Stimulated activated naive CD8-positive, alpha-beta T cell treated with anti-CD3 and anti-CD28 coated beads, Interleukin-15, amount 100 ng/mL, for 72 hours (primary cell): ENCODE results near the gene TNFRSF14.

ENCODE experiments used
- ATAC-seq: fragments of 150-1000 bp; cut with Tn5 transposase; 2 replicates; pipeline ENCODE4 v1.10.0; 2021; ENCODE audit warnings: mild to moderate bottlenecking, moderate library complexity
- DNase-seq, 2 donors: peaks; one replicate each; pipeline ENCODE4 v3.0.0; 2021 to 2022
- H3K27ac Mint-ChIP-seq, 2 donors: one replicate each; pipeline ENCODE4 v1.8.0; 2022; ENCODE audit warnings: mild to moderate bottlenecking in 2 of 2, mixed read lengths in 2 of 2, moderate library complexity in 2 of 2
- H3K27me3 Mint-ChIP-seq: one replicate; pipeline ENCODE4 v1.8.0; 2022; ENCODE audit warnings: mixed read lengths
- H3K4me1 Mint-ChIP-seq: one replicate; pipeline ENCODE4 v1.8.0; 2022; ENCODE audit warnings: mild to moderate bottlenecking, mixed read lengths
- H3K4me3 Mint-ChIP-seq, 2 donors: one replicate each; pipeline ENCODE4 v1.8.0; 2022; ENCODE audit warnings: mild to moderate bottlenecking in 2 of 2, mixed read lengths in 2 of 2, moderate library complexity in 1 of 2
- H3K9me3 Mint-ChIP-seq, 2 donors: one replicate each; pipeline ENCODE4 v1.8.0; 2022; ENCODE audit warnings: mixed read lengths in 2 of 2

The TNFRSF14 gene

DNA sequence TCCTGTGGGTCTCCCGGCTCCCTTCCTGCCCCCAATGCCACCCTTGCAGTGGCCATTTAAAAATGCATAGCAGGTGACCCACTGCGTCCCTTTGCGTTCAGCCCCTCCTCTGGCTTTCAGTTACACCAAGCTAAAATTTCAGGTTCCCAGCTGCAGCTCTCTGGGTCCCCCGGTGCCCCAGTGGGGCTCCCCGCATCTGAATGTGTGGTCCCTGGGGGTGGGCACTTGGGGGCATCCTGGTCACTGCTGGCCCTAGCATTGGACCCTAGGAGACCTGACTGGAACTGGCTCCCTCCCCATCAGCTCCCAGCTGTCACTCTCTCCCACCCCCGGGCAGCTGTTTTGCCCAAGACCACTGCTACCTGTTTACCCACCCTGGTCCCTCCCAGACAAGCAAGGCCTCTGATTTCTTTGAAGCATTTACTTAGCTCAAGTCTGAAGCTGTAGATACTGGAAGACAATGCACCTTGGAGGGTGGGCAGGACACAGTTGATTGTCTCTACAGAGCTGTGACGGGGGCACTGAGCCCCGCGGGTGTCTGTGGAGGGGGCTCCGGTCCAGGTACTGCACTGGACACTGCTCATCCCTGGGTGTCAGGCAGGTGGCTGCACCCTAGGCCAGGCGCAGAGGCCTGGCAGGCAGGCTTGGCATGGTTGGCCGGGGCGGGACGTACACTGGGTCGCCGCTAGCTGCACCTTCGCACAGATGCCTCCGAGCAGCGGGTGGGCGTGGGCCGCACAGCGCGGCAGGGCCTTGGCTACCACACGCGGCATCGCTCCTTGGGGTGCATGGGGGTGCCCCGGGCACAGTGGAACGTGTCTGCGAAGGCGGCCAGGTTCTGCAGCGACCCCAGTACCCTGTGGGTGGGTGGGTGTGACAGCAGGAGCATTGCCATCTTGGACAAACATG lies 34.3 kb downstream of the TNFRSF14 start:
- ATAC-seq (no peak), DNase-seq (no peak)
- Mint-ChIP-seq H3K27ac (peak overlapping the region in 1 of 2 donors; percentile 87), H3K4me3 (no peak overlapping the region), H3K27me3 (no peaks in the 10 kb centered on the region), H3K4me1 (peaks cover 36% of the 10 kb centered on the region), H3K9me3 (no peaks in the 10 kb centered on the region)

DNA sequence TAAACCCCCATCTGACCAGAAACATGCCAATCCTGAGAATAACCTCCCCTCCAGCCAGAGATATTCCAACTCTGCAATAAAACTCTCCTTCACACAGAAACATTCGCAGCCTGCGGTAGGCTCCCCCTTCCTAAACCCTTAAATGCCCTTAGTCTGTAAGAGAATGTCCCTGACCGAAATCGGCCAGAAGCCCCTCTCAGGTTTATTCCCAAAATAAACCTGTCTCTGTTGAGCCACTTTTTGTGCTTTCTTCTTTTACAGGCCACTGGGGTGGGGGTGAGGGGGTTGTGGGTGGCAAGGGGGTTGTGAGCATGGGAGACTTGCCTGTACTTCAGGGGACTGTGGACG lies 35.0 kb downstream of the TNFRSF14 start:
- H3K27ac Mint-ChIP-seq, result peak overlapping the region in 1 of 2 donors; percentile 7
- peaks cover 35% of the 10 kb centered on the region for H3K4me1 Mint-ChIP-seq
- H3K9me3 Mint-ChIP-seq, result no peaks in the 10 kb centered on the region
- no peaks in the 10 kb centered on the region for H3K27me3 Mint-ChIP-seq
- H3K4me3 Mint-ChIP-seq, result no peak overlapping the region
- ATAC-seq (no peak), DNase-seq (no peak)

DNA sequence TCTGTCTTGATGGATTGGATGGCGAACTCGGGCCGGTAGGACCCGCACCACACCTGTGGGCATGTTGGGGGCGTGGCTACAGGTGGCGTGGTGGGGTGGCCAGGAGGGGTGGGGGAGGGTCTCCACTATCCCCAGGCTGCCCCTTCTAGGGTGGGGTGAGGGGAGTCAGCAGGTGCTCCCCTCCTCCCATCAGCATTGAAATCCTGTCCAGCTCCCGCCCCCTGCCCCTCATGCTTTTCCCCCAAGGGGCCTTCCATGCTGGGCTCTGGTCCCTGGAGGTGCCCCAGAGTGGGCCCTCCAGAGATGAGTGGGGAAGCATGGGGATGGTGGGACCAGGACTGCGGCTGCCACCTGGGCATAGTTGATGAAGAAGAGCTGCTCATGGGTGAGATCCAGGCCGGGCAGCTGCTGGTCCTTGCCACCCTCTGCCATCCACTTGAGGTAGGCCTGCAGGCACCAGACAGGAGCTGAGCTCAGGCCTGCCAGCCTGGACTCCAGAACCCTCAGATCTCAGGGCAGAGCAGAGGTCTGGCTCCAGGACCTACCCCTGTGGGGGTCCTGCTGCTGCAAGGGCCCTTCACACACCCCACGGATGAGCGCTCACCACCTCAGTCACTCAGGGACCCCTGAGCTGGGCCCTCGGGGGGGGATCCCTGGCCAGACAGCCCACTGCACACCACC lies 35.5 kb downstream of the TNFRSF14 start:
- ATAC-seq (no peak), DNase-seq (no peak)
- peaks cover 35% of the 10 kb centered on the region for H3K4me1 Mint-ChIP-seq
- H3K27ac Mint-ChIP-seq, result peak overlapping the region in 1 of 2 donors; percentile 19
- H3K27me3 Mint-ChIP-seq, result no peaks in the 10 kb centered on the region
- H3K9me3 Mint-ChIP-seq, result no peaks in the 10 kb centered on the region
- peak overlapping the region in 1 of 2 donors; percentile 35 for H3K4me3 Mint-ChIP-seq

DNA sequence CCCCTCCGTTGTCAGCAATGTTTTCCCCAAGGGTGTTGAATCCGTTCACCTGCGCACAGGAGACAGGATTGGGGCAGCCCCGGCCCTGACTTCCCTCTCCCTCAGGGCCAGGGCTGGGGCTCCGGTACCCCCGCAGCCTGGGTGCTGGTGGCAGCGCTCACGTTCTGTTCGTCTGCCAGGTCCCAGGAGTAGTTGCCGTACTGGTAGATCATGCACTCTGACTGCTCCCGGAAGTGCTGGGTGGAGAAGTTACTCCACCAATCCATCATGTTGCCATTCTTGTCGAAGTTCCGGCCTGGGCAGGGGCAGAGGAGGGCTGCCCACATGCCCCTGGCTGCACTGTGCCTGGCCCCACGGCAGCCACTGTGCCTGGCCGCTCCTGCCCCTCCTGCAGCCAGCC lies 36.5 kb downstream of the TNFRSF14 start:
- peak overlapping the region; percentile 51 to 59 for H3K4me3 Mint-ChIP-seq
- no peaks in the 10 kb centered on the region for H3K27me3 Mint-ChIP-seq
- H3K9me3 Mint-ChIP-seq, result no peaks in the 10 kb centered on the region
- DNase-seq, result no peak
- no peak for ATAC-seq
- H3K4me1 Mint-ChIP-seq, result peaks cover 29% of the 10 kb centered on the region
- peak overlapping the region; percentile 69 to 95 for H3K27ac Mint-ChIP-seq

DNA sequence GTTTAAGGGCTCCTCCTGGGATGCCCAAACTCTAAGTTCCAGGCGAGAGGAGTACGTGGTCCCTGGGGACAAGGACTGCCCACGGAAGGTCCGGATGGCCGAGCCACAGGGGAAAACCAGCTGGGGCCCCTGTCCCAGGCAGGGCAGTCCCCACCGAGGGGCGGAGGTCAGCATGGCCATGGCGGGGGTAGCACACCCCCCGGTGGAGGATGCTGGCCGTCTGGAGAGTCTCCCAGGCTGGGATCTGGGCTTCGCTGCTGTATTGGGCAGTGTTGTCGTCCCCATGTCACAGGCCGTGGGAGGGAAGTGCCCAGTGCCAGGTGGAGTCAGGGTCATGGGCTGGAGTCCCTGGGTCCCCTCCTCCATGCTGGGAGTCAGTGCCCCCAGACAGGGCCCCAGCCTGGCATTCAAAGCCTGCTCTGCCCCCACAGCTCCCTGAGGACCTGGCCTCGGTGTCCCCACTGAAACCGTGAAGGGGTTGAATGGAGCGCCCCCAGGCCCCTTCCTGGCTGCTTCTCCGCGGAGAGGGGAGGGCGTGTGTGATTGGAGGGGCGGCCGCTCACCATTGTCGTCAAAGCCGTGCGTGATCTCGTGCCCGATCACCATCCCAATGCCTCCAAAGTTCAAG lies 37.2 kb downstream of the TNFRSF14 start:
- ATAC-seq (no peak), DNase-seq (no peak)
- peaks cover 0 to under 1% of the 10 kb centered on the region in 2 donors for H3K9me3 Mint-ChIP-seq
- no peak overlapping the region for H3K27ac Mint-ChIP-seq
- H3K4me3 Mint-ChIP-seq, result no peak overlapping the region
- peaks cover 24% of the 10 kb centered on the region for H3K4me1 Mint-ChIP-seq
- no peaks in the 10 kb centered on the region for H3K27me3 Mint-ChIP-seq

DNA sequence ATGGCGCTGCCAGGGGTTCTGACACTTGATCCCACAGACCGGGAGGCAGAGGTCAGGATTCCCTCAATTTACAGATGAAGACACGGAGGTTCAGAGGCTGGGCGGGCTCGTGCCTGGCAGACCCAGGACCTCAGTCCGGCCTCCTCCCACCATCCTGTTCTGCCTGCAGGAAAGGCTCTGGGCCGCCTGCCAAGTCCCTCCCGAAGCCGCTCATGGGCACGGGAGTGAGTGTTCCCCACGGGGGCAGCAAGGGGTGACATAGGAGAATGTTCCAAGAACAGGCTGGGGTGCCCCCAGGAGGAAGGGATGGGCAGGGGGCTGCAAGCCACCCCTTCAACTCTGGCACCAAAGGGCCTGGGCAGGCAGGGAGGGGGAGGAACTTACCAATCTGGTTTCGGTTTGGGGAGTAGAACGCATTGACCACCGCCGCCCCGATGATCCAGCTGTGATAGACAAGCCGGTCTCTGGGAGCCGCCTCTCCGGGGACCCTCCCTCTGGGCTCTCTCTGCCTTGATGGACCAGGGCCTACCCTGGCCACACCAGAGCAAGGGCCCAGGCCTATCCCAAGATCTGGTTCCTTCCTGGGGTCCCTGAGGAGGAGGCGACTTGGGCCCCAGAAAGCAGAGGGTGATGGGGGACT lies 38.0 kb downstream of the TNFRSF14 start:
- H3K27me3 Mint-ChIP-seq, result no peaks in the 10 kb centered on the region
- peaks cover 0 to 4% of the 10 kb centered on the region in 2 donors for H3K9me3 Mint-ChIP-seq
- no peak for ATAC-seq
- no peak overlapping the region for H3K4me3 Mint-ChIP-seq
- H3K27ac Mint-ChIP-seq, result no peak overlapping the region
- no peak for DNase-seq
- H3K4me1 Mint-ChIP-seq, result peaks cover 24% of the 10 kb centered on the region

DNA sequence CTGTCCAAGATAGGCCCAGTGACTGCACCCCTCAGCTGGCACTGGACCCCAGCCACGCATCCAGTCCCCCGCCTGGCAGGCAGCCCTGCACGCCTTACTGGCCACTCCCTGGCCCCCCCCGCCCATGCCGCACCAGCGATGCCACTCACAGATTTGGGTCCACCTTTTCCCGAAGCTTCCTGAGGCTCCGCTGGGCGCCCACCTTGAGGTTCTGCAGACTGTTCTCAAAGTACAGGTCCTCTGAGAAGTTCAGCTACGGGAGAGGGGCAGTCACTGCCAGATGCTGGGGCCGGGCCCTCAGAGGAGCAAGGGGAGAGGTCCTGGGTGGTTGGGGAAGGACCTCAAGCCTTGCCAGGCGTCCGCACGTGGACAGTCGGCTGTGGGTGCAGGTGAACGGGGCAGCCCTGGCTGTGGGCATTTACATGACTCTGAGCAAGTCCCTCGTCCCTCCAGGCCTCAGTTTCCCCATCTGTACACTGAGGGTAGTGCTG lies 38.5 kb downstream of the TNFRSF14 start:
- H3K9me3 Mint-ChIP-seq, result peaks cover 0 to 4% of the 10 kb centered on the region in 2 donors
- H3K4me1 Mint-ChIP-seq, result peaks cover 20% of the 10 kb centered on the region
- H3K27ac Mint-ChIP-seq, result no peak overlapping the region
- no peak for ATAC-seq
- no peak overlapping the region for H3K4me3 Mint-ChIP-seq
- no peaks in the 10 kb centered on the region for H3K27me3 Mint-ChIP-seq
- no peak for DNase-seq

DNA sequence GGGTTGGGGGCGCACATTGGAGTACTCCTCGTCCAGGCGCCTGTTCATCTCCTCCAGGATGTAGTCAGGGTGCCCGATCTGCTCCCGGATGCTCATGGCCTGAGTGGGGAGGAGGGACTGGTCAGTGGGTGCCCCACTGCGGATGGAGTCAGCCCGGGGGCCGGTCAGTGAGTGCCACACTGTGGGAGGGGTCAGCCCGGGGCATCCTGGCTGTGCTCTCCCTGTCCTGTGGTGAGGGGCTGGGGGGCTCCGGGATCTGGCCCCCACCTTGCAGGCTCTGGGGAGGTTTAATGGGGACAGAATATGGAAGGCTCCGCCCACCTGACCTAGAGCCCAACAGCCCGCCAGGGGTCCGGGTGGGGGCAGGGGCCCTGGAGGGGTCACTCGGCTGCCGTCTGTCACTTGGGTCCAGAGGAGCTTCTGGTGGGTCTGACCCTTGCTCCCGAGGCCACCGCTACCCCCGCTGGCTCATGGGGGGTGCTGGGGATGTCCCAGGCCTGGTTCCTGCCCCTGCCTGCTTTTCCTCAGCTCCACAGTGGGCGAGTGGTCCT lies 39.2 kb downstream of the TNFRSF14 start:
- Mint-ChIP-seq H3K4me3 (no peak overlapping the region), H3K27ac (no peak overlapping the region), H3K9me3 (peaks cover 0 to 4% of the 10 kb centered on the region in 2 donors), H3K27me3 (no peaks in the 10 kb centered on the region), H3K4me1 (peaks cover 14% of the 10 kb centered on the region)
- DNase-seq, result no peak
- ATAC-seq, result no peak

DNA sequence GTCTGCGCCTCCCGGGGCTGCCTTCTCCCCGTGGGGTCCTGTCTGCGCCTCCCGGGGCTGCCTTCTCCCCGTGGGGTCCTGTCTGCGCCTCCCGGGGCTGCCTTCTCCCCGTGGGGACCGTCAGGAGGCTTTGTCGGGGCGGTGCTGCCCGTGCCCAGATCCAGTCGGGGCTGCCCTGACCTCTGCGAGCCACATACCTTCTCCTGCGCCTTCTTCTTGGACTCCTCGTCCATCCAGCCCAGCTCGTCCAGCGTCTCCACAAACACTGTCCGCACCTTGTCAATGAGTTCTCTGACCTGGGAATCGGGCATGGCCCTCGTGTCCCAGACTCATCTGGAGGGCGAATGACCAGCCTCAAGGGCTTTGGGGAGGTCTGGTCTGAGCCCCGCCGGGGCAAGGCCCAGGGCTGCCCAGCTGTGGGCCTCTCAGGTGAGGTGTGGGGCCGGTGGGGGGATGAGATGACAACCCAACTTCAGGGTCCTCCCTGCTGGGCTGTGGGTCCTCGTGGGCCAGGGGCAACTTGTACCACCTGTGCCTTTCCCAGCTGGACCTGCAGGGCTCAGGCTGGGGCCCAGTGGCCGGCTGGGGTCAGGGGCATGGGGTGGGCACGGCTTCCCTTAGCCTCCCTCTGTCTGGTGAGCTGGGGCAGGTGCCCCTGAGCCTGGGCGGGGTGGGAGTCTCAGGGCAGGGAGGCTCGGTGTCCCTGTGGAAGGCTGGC lies 39.8 kb downstream of the TNFRSF14 start:
- ATAC-seq, result no peak
- Mint-ChIP-seq H3K4me1 (peaks cover 13% of the 10 kb centered on the region), H3K27ac (peak overlapping the region in 1 of 2 donors; percentile 66), H3K9me3 (peaks cover 0 to 4% of the 10 kb centered on the region in 2 donors), H3K27me3 (no peaks in the 10 kb centered on the region), H3K4me3 (no peak overlapping the region)
- DNase-seq, result no peak

DNA sequence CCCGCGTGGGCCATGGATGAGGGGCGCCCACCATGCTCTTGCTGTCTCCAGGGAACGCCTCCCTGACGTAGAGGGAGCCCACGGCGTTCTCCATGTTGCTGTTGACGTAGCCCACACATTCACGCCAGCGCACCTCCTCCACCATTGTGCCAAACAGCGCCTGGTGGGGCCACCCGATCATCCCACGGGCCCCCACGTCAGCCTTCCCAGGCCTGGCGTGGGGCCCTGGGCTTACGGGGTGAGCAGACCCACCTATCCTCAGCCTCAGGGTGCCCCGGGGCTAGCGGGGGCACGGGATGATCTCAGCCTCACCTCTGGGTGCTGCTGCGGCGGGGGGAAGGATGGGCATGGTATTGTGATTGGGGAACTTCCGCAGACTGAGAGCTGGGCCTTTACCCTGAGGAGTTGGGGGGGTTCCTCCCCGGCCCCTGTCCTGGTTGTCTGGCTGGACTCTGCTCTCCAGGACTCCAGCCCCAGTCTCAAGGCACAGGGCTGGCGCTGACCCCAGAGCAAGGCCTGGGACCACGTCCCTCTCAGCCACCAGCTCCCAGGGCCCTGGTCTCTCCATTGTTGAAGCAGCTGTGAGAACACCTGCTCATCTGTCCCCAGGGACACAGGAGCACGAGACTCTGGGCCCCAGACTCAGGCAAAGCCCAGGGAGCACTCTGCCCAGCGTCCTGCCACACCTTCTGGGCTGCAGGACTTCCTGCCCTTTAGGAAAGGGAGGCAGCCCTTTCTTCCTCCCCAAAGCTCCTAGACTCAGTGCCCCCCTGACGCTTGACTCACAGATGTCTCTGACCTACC lies 40.6 kb downstream of the TNFRSF14 start:
- ATAC-seq (no peak), DNase-seq (no peak)
- no peak overlapping the region for H3K27ac Mint-ChIP-seq
- peaks cover 0 to 4% of the 10 kb centered on the region in 2 donors for H3K9me3 Mint-ChIP-seq
- H3K4me1 Mint-ChIP-seq, result peaks cover 9% of the 10 kb centered on the region
- H3K4me3 Mint-ChIP-seq, result no peak overlapping the region
- no peaks in the 10 kb centered on the region for H3K27me3 Mint-ChIP-seq

DNA sequence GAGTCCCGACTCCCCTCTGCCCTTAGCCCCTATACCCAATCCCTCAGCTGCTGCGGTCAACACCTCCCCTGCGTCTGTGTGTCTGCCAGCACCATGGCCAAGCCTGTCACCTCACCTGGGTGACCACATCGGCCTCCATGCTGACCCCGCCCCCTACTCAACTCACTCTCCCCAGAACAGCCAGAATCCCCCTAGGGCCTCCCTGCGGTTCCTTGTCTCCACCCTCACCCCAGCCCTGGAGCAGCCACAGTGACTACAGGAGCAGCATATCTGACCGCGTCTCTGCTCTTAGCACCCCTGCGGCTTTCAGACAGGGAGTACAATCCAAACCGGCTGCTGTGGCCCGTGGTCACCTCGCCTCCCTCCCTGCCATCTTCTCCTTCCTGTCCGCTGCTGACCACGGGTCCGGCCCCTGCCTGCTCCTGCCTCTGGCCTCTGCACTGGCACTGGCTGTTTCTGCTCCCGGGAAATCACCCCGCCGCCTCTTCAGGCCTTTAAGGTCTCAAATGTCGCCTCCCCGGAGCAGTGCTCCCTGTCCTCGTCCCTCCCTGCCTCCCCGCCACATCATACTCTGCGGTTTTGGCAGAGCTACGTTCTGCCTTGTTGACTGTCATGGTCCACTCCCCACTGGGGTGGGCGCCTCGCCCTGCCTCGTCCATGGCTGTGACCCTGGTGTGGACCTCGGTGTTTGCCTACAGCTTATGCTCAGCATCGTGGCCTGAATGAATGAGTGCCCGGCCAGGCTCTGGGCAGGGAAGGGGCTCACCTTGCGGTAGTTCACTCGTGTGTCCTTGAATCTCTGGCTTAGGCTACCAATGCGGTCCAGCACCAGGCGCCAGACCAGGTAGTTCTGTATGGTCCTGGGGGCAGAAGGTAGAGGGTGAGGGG lies 41.5 kb downstream of the TNFRSF14 start:
- Mint-ChIP-seq H3K9me3 (peaks cover 0 to 4% of the 10 kb centered on the region in 2 donors), H3K4me3 (no peak overlapping the region), H3K4me1 (peaks cover 4% of the 10 kb centered on the region), H3K27ac (no peak overlapping the region), H3K27me3 (no peaks in the 10 kb centered on the region)
- ATAC-seq, result no peak
- DNase-seq, result no peak

DNA sequence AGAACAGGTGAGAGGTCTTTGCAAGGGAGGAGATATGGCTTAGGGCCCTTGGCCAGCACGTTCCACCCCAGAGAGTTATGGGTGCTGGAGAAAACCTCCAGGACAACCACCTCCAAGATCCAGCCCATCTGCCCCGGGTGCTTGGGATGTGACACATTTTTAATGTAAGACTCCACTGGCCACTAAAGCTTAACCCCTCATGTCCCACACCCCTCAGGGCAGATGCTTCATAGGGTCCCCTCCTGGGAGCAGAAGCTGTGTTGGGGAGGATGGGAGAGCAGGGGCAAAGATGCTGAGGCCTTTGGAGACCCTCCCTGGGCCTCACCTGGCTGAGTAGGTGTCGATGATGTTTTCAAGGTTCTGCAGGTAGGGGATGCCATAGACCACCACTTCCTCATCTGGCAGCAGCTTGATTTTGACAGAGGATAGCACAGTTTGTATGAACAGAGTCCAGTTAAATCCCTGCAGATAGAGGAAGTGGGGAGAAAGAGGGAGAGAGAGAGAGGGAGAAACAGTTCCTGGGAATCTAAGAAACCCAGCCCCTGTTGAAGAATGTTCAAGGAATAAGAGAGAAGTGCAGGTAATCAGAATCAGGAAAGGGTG lies 42.3 kb downstream of the TNFRSF14 start:
- no peak for DNase-seq
- no peak overlapping the region for H3K4me3 Mint-ChIP-seq
- no peak overlapping the region for H3K27ac Mint-ChIP-seq
- ATAC-seq, result no peak
- no peaks in the 10 kb centered on the region for H3K4me1 Mint-ChIP-seq
- H3K9me3 Mint-ChIP-seq, result peaks cover 0 to 4% of the 10 kb centered on the region in 2 donors
- H3K27me3 Mint-ChIP-seq, result no peaks in the 10 kb centered on the region

DNA sequence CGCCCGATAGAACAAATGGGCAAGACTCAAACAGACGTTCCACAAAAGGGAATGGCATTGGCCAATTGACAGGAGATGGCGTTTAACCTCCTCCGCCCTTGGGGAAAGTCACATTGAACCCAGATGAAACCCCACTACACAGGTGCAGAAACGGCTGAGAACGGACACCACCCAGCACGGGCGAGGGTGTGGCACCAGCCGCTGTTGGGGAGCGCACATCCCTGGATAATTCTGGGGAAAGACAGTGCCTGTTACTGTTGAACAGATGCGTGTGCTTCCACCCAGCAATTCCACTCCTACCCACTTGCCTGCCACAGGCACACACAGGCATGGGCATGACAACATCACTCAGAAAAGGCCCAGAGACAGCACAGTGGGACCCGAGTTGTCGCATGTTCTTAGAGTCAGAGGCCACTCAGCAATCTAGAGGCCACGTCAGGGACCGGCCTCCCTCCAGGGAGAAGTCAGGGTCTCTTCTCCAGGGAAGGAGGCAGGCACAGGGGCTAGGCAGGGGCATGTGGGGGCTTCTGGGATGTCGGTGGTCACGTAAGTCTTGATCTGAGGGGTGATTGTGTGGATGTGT lies 45.6 kb downstream of the TNFRSF14 start:
- Mint-ChIP-seq H3K27me3 (no peaks in the 10 kb centered on the region), H3K9me3 (peaks cover 0 to 4% of the 10 kb centered on the region in 2 donors), H3K27ac (no peak overlapping the region), H3K4me3 (no peak overlapping the region), H3K4me1 (no peaks in the 10 kb centered on the region)
- ATAC-seq (no peak), DNase-seq (no peak)
